ENCODE measurements around the gene LACTBL1.
"Not testable (repeated sequence)": the region's sequence is repeated elsewhere in the genome, so short reads cannot be mapped to it uniquely, and the experiment has no call there.

Gene LACTBL1

DNA sequence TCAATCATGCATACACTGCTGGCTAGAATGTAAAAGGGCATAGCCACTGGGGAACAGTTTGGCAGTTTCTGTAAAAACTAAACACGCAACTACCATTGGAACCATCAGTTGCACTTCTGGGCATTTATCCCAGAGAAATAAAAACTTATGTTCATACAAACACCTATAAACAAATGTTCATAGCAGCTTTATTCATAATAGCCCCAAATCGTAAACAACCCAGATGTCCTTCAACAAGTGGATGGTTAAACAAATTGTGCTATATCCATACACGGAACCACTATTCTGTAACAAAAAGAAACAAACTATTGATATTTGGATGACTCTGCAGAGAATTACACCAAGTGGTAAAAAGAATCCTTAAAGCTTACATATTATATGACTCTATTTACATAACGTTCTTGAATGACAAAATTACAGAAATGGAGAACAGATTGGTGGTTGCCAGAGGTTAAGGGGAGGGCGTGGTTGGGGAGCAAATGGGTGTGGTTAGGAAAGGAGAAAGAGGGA, 22.8 kb downstream of the LACTBL1 start:
- H3K27ac ChIP-seq: no peak overlapping the region
- no peak overlapping the region for H3K4me3 ChIP-seq

DNA sequence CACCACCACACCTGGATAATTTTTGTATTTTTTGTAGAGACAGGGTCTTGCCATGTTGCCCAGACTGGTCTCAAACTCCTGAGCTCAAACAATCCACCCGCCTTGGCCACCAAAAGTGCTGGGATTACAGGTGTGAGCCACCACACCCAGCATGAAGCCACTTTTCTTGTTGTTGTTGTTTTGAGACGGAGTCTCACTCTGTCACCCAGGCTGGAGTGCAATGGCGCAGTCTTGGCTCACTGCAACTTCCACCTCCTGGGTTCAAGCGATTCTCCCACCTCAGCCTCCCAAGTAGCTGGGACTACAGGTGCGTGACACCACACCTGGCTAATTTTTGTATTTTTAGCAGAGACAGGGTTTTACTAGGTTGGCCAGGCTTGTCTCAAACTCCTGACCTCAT, 27.5 kb downstream of the LACTBL1 start:
- H3K4me3 ChIP-seq, H3K27ac ChIP-seq: not testable (repeated sequence)

GRCh38 chr1:22944346-22945055, 28.2 kb downstream of the LACTBL1 start:
- Histone ChIP-seq H3K4me3 (no peak overlapping the region), H3K27ac (no peak overlapping the region)

- Histone ChIP-seq H3K27ac (no peak overlapping the region), H3K4me3 (no peak overlapping the region)
Measured at GRCh38 chr1:22941257-22941656, 31.4 kb downstream of the LACTBL1 start.

- Histone ChIP-seq H3K4me3 (no peak overlapping the region), H3K27ac (no peak overlapping the region)
Measured at GRCh38 chr1:22936681-22937080, 36.0 kb downstream of the LACTBL1 start.

DNA sequence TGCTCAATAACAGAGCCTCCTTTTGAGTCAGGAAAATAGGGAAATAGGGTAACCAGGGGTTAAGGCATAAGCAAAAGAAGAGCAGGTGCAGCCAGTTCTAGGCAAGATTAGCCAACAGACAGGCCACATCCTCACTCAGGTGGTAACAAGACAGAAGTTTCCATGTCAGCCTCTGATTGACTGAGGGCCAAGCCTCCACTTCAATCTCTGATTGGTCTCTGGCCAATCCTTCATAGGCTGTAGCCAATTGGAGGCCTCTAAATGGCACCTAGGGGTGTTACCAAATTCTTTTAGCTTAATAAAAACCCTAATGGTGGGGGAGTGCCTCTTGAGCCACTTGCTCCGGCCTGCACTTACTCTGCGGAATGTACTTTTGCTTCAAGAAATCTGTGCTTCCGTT, 37.2 kb downstream of the LACTBL1 start:
- Histone ChIP-seq H3K27ac (no peak overlapping the region), H3K4me3 (no peak overlapping the region)

DNA sequence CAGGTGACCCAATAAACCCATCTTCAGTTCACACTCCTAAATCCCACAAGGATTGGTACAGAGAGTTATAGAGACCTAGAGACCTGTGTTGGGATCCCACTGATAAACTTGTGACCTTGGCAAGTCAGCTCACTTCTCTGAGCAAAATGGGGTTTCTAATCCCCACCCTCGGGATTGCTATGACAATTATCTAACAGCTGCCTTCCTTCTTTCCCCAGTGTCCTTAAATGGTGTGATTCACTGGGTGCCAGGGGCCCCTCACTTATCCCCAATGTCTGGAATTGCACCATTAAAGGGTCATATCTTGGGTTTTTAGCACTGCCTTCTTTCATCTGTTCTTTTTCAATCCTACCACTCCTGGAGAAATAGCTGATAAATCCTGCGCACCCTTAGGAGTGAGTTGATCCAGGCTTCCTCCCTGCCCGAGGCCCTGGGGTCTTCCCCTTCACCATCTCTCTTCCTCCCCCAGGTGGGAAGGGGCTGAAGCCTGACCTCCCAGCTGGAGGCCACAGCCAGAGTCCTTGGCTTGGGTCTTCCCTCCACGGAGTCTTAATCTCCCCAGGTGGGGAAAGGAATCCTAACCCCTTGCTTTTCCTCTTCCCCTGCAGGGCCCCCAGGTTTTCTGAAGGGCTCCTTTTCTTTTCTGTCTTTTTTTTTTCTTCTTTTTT, 39.7 kb downstream of the LACTBL1 start:
- H3K4me3 ChIP-seq: no peak overlapping the region
- no peak overlapping the region for H3K27ac ChIP-seq

- no peak overlapping the region for H3K27ac ChIP-seq
- H3K4me3 ChIP-seq: no peak overlapping the region
Measured at GRCh38 chr1:22930240-22930912, 42.3 kb downstream of the LACTBL1 start.

DNA sequence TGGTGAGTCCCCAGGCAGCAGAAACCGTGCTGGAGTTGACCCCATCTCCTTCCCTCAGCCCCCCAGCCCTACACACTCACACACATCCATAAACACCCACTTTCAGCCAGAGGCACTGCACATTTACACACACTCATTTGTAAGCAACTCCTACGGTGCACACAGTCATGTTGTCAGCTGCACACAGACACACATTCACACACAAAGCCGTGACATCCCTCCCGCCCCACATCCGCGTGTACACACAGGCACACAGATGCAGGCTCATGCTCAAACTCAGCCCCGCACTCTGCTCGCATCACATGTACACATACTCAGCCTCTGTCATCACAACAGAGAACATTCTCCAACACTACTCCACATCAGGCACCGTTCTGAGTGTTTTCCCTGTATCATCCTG, 47.6 kb downstream of the LACTBL1 start:
- H3K4me3 ChIP-seq: no peak overlapping the region
- no peak overlapping the region for H3K27ac ChIP-seq

- Histone ChIP-seq H3K27ac (no peak overlapping the region), H3K4me3 (no peak overlapping the region)
Measured at GRCh38 chr1:22922640-22923039, 50.0 kb downstream of the LACTBL1 start.

GRCh38 chr1:22921452-22922126, 51.1 kb downstream of the LACTBL1 start:
- Histone ChIP-seq H3K27ac (no peak overlapping the region), H3K4me3 (no peak overlapping the region)

DNA sequence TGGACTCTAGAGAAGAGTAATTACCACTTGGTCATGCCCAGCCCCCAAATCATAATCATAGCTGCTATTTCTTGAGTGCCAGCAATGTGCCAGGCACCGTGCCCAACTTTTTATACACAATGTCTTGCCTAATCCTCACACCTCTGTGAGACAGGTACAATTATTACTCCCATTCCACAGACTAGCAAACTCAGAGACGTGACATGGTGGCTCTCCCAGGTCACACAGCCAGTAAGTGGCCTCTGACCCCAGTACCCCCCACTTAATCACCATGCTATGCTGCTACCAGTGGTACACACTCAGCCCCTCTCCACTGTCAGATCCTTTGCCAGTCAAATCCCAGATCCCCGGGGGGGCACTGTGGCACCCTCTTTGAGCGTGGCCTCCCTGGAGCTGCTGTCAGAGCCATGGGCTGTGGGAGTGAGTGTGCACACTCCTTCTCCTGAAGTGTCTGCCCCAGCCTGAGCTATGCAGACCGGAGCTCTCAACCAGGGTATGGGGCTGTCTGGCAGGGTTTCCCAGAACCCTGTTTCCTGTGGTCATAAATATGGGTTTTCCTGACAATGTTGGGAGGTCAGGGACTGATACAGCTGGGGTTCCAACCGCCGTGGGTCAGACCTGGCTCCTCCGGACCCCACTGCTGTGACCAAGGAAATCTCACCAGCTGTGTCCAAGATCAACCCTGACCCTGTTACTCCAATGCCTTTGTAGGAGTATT, 51.8 kb downstream of the LACTBL1 start:
- Histone ChIP-seq H3K27ac (no peak overlapping the region), H3K4me3 (no peak overlapping the region)

DNA sequence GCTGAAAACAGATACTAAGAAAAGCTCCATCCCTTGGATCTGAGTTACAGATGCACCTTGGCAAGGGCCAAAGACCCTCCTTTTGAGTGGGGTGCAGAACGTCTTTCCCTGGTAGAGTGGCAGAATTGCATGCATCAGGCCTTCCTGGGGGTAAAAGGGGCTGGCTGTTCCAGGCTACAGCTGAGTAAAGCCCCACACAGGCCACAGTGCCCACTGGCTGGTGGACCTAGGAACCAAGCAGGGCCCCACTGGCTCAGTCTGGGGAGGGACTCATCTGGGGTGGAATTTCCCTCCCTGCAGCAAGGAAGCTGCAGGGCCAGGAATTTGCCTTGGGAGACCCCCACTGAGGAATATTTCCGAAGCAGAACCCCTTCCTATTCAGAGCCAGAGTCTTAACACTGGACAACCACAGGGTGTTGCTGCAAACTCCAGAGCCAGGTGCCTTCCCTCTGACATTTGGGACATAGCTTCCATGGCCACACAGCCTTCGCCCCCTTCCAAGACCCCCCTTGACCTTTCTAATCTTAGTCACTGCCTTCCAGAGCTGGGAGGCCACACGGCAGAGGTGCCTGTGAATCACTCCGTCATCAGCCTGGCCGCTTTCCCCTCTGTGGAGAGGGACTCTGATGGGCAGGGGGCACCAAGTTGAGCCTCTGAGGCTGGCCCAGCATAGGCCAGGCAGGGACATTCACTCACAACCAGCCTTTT, 52.5 kb downstream of the LACTBL1 start:
- Histone ChIP-seq H3K4me3 (no peak overlapping the region), H3K27ac (no peak overlapping the region)

DNA sequence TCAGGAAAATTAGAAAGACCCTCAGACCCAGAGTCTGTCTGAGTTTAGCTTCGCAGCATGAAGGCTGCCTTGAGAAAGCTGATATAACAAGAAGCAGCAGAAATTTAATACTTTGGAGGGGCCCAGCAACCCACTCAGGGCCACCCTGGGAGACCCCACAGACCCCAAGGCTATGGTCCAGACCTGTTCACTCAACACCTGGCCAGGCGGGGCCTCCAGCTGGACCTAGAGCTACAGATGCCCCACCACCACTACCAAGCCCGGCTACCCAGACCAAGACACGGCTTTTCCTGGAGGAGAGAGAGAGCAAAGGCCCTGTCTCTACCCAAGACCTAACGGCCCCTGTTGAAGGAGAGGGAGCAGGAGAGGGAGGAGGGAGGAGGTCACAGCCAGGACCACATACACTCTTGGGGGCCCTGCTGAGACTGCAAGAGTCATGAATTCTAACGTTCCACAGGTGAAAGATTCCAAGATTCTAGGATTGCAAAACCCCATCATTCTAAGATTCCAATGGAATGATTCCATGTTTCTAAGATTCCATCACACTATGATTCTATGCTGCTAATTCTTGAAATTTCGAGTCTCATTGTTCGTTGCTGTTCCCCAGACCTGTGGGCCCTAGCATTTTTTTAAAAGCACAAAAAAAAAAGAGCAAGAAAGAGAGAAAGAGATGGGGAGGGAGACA, 53.2 kb downstream of the LACTBL1 start:
- no peak overlapping the region for H3K27ac ChIP-seq

DNA sequence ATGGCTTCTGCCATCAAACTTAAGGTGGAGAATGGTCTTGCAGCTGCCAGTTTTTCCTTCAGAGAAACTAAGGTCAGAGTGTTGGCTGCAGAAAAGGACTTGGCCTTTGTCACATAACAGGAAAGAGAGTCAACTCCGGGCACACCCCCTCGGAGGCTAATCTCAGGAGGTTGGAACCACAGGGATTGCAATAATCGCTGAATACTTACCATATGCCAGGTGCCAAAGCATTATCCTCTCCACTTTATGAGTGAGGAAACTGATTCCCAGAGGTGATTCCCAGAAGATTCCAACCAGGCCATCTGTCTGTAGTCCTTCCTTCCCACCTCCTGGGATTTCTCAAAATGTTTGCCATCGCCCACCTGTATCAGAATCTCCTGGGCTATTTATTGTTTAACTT, 54.0 kb downstream of the LACTBL1 start:
- no peak overlapping the region for H3K27ac ChIP-seq
- no peak overlapping the region for H3K4me3 ChIP-seq

More for the DNA sequence above, 53.2 kb downstream of the LACTBL1 start:
- no peak overlapping the region for H3K4me3 ChIP-seq

- Histone ChIP-seq H3K4me3 (no peak overlapping the region), H3K27ac (no peak overlapping the region)
Measured at GRCh38 chr1:22917989-22918388, 54.7 kb downstream of the LACTBL1 start.

GRCh38 chr1:22916471-22916820, 56.2 kb downstream of the LACTBL1 start:
- H3K4me3 ChIP-seq: no peak overlapping the region
- H3K27ac ChIP-seq: no peak overlapping the region

DNA sequence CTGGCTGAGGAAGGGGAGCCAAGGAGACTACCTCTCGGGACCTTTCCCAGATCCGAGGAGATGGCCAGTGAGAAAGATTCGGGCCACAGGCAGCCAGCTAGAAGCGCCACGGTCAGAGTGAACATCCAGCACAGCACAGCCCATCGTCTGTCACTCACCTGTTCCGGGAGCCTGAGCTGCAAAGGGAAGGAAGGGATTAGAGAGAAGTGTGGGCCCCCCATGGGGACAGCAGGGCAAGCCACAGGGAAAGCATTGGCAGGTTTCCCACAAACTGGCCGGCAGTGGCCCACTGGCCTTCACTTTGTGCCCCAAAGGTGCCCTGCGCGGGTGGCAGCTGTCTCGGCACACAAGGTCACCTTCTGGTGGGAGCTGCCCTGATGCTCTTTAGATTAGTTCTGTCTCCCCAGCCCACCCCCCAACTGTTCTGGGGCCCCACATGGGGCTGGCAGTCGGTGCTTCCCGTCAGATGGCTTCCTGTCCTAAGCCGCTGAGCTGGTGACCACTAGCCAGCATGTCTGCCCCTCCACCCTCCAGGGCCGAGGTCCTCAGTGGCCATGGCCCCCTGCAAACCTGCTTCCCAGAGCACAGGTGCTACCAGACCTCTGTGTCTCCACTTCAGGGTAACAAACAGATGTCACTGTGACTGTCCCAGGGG, 56.7 kb downstream of the LACTBL1 start:
- Histone ChIP-seq H3K4me3 (no peak overlapping the region), H3K27ac (no peak overlapping the region)
